Loucy (cell line): ENCODE measurements around the gene TTLL7.

Experiments
- CTCF ChIP-seq: fragments of 200-600 bp; sonication (generic); conservative IDR thresholded peaks from 2 replicates; pipeline ENCODE4 v1.5.1; 2014; ENCODE audit warnings: mild to moderate bottlenecking, antibody characterized with exemption, low read length
- EZH2phosphoT487 ChIP-seq: fragments of 200-600 bp; IDR thresholded peaks from 2 replicates; pipeline ENCODE4 v1.6.1; 2018; ENCODE audit warnings: antibody characterized with exemption, mild to moderate bottlenecking, moderate library complexity, borderline replicate concordance

- TF ChIP-seq CTCF (no peak), EZH2phosphoT487 (no peak)
Measured at GRCh38 chr1:83819436-83819835, 179.5 kb downstream of the TTLL7 start.
